IPS-11a (cell line): ENCODE results near the gene HSD17B11.
"Not testable (repeated sequence)": the region's sequence is repeated elsewhere in the genome, so short reads cannot be mapped to it uniquely, and the experiment has no call there.

Experiments used
- H3K4me3 ChIP-seq: one replicate; pipeline ENCODE4 v1.5.1; 2013; ENCODE audit warnings: low read depth, low read length, control low read depth

Gene HSD17B11

GRCh38 chr4:87359258-87359657 is 31.7 kb downstream of the HSD17B11 start:
- no peak overlapping the region for H3K4me3 ChIP-seq

- no peak overlapping the region for H3K4me3 ChIP-seq
Observed at GRCh38 chr4:87356832-87357526, 34.0 kb downstream of the HSD17B11 start.

- H3K4me3 ChIP-seq = no peak overlapping the region
Observed at GRCh38 chr4:87354168-87355102, 36.6 kb downstream of the HSD17B11 start.

GRCh38 chr4:87353592-87353991 is 37.4 kb downstream of the HSD17B11 start:
- no peak overlapping the region for H3K4me3 ChIP-seq

- H3K4me3 ChIP-seq = no peak overlapping the region
Observed at GRCh38 chr4:87345139-87345538, 45.8 kb downstream of the HSD17B11 start.

GRCh38 chr4:87342872-87343271 is 48.1 kb downstream of the HSD17B11 start:
- no peak overlapping the region for H3K4me3 ChIP-seq

GRCh38 chr4:87341954-87342635 is 48.9 kb downstream of the HSD17B11 start:
- H3K4me3 ChIP-seq = not testable (repeated sequence)

GRCh38 chr4:87339440-87339839 is 51.5 kb downstream of the HSD17B11 start:
- no peak overlapping the region for H3K4me3 ChIP-seq

- H3K4me3 ChIP-seq = no peak overlapping the region
Observed at GRCh38 chr4:87337361-87337760, 53.6 kb downstream of the HSD17B11 start.

- H3K4me3 ChIP-seq = no peak overlapping the region
Observed at GRCh38 chr4:87333267-87333666, 57.7 kb downstream of the HSD17B11 start.

- H3K4me3 ChIP-seq = no peak overlapping the region
Observed at GRCh38 chr4:87330761-87331160, 60.2 kb downstream of the HSD17B11 start.

- H3K4me3 ChIP-seq = no peak overlapping the region
Observed at GRCh38 chr4:87327136-87327535, 63.9 kb downstream of the HSD17B11 start.

- no peak overlapping the region for H3K4me3 ChIP-seq
Observed at GRCh38 chr4:87326460-87326859, 64.5 kb downstream of the HSD17B11 start.

GRCh38 chr4:87322754-87323153 is 68.2 kb downstream of the HSD17B11 start, which contains the start of gene HSD17B13:
Gene HSD17B13, minus strand, starts transcription at chr4:87322882. Its CDS starts 41 bp downstream, at chr4:87322841.
- H3K4me3 ChIP-seq = no peak within 1 kb of the TSS

GRCh38 chr4:87321888-87322287 is 69.1 kb downstream of the HSD17B11 start:
- H3K4me3 ChIP-seq = no peak overlapping the region

- H3K4me3 ChIP-seq = no peak overlapping the region
Observed at GRCh38 chr4:87317527-87317926, 73.5 kb downstream of the HSD17B11 start.

GRCh38 chr4:87316961-87317360 is 74.0 kb downstream of the HSD17B11 start:
- no peak overlapping the region for H3K4me3 ChIP-seq

GRCh38 chr4:87315000-87315399 is 76.0 kb downstream of the HSD17B11 start:
- H3K4me3 ChIP-seq = not testable (repeated sequence)

- H3K4me3 ChIP-seq = no peak overlapping the region
Observed at GRCh38 chr4:87313756-87314155, 77.2 kb downstream of the HSD17B11 start.

GRCh38 chr4:87311684-87312083 is 79.3 kb downstream of the HSD17B11 start:
- no peak overlapping the region for H3K4me3 ChIP-seq

- no peak overlapping the region for H3K4me3 ChIP-seq
Observed at GRCh38 chr4:87310691-87311335, 80.2 kb downstream of the HSD17B11 start.
